GM19328 (cell line): Measurements from ENCODE around the gene LGR6.
"Not testable (repeated sequence)": the region's sequence is repeated elsewhere in the genome, so short reads cannot be mapped to it uniquely, and the experiment has no call there.

ENCODE experiments used
- ATAC-seq: cut with Tn5 transposase; IDR thresholded peaks from one replicate; pipeline ENCODE4 v1.9.1; 2021; ENCODE audit warnings: mild to moderate bottlenecking, moderate library complexity; ENCODE audit not compliant: unreplicated experiment

Gene LGR6

DNA sequence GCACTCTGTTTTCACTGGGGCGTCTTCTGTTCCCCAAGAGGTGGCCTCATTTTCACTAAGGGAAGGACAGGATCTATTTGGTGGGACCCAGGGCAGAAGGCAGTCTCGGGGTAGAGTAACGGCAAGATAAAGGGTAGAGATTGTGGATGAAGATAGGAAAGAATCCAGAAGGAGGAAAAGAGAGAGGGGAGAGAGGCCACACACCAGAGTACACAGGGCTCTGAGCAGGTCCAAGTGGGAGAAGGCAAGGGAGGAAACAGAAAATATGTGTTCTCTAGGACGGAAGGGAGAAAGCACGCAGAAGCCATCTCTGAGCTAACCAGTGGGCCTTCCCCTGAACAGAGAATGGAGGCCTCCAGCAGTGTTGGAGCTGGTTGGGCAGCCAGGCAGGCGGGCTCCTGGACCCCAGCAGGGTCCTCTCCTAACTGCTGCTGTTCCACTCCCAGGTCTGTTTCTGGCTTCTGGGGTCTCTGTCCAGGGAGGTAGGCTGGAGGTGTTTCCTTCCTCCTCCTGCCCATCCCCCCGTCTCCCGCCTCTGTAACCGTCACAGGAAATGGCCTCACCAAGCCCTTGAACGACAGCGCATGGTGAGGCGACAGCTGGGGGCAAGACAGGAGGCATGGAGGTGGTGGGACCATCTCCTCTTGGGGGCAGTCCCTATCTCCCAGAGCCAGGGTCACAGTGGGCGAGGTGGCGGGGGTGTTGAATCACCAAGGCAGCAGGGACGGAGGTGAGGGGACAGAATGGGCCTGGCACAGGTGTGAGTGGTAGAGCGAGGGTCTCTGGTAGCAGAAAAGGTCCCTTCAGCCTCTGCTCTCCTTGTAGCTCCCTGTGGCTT is 33.8 kb upstream of the LGR6 start:
- ATAC-seq = no peak

GRCh38 chr1:202160377-202160940 is 33.1 kb upstream of the LGR6 start, which contains the start of gene PTPN7:
Gene PTPN7, minus strand, starts transcription at chr1:202160602. Its CDS starts 1,200 bp downstream, at chr1:202159402.
- no peak for ATAC-seq

- ATAC-seq = no peak
Measured at GRCh38 chr1:202161151-202162046, 32.2 kb upstream of the LGR6 start.

GRCh38 chr1:202162047-202162417 is 31.6 kb upstream of the LGR6 start:
- no peak for ATAC-seq

GRCh38 chr1:202162418-202163280 is 30.9 kb upstream of the LGR6 start:
- no peak for ATAC-seq

DNA sequence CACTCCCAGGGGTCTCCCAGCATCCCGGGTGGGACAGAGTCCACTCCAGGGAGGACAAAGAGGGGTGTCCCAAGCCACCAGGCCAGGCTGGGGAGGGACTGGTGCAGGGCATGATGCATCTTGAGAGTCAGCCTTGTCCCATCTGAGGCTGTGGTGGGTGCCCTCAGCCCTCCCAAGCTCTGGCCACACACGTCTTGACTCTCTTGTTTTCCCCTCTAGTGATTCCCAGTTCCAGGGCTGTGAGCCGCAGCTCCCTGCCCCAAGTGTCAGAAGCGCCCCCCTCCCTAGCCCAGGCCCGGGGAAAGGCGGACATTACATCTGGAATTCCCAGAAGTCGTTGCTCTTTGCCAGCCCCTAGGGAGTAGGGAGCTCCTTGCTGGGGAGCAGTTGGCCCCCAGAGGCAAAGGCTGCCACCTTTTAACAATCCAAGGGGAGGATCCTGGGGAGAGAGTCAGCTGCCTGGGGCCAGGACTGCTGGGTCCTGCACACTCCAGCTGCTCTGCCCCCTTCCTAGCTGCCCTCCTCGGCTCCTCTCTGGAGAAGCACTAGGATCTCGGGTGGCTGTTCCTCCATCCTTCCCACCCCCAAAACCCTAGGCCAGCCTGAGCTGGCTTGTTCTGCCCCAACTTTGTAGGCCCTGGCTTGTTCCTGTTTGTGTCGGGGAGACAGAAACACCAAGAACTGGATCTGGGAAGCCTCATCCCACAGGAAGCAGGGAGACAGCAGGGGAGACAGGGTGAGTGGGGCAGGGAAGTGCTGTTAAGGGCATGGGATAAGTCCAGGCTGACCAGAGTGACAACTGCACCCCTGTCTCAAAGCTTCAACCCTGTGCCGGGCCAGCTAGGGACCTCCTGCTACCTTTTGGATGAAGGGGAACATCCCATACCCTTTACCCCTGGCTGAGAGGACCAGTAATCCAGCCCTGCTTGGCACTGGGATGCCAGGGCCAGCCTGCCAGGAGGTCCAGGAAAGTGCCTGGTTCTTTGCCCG is 30.0 kb upstream of the LGR6 start:
- ATAC-seq = no peak

DNA sequence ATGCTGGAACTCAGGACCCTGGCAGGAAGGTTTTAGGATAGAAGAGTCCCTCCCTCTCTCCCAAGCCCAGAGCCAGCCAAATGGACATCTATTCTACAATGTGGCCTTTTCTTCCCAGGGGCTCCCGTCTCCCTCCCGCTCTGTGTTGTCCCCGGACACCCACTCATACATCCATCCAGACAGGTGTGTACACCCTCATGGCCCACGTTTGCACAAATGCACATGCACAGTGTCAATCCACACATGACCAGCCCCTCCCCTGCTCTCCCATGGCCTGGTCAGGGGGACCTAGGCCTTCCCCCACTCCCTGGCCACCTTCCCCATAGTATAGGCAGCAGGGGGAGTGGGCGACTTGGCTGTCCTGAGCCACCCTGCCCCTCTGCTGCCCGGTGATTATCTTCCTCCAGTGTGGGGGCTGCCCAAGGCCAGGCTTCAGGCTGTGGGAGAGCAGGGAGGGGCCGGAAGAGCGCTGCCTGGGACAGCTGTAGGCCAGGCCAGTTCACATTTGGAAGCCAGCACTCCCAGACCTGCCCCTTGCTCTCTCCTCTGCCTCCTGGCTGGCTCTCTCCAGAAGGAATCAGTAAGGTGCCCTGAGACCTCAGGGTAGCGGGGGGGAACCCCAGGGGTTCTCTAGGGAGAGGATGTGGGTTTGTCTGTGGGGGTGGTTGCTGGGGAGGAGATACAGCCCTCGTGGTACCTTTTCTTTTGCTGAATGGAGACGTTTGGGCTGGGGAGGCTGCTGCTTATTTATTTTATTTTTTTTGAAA is 29.1 kb upstream of the LGR6 start:
- ATAC-seq = peak; percentile 50

DNA sequence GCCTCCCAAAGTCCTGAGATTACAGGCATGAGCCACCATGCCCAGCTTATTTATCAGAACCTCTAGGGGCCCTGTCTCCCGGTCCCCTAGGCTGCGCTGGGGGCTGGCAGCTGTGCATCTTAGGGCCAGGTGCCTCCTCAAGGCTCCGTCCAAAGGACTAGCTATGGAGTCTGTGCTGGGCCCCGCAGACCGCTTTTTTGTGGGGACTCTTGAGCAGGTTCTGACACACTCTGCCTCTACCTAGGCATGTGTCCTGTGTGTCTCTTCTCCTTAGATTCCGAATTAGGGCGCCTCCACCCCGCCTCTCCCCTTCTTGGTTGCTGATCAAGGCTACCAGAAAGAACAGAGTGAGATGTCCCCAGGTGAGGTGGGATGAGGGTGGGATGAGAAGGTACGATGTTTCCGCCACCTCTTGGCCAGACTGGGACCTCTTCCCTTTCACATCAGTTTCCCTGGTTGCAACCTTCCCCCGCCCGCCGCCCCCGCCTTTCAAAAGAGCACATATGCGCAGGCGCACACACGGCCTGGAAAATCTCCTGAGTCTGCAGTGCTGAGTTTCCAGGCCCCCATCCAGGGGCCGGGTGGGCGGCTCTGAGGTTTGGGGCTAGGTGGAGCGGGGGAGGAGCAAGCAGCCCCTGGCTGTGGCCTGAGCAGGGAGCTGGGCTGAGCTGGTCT is 28.2 kb upstream of the LGR6 start:
- no peak for ATAC-seq

GRCh38 chr1:202165942-202166843 is 27.4 kb upstream of the LGR6 start:
- no peak for ATAC-seq

DNA sequence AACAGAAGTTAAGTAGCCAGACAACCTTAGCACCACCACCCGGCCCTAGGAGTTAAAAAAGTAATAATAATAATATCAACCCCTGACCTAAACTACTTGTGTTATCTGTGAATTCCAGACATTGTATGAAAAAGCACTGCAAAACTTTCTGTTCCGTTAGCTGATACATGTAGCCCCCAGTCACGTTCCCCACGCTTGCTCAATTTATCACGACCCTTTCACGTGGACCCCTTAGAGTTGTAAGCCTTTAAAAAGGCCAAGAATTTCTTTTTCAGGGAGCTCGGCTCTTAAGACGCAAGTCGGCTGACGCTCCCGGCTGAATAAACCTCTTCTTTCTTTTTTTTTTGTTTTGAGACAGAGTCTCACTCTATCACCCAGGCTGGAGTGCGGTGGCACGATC is 26.5 kb upstream of the LGR6 start:
- ATAC-seq = not testable (repeated sequence)

GRCh38 chr1:202167708-202168415 is 25.7 kb upstream of the LGR6 start:
- no peak for ATAC-seq

DNA sequence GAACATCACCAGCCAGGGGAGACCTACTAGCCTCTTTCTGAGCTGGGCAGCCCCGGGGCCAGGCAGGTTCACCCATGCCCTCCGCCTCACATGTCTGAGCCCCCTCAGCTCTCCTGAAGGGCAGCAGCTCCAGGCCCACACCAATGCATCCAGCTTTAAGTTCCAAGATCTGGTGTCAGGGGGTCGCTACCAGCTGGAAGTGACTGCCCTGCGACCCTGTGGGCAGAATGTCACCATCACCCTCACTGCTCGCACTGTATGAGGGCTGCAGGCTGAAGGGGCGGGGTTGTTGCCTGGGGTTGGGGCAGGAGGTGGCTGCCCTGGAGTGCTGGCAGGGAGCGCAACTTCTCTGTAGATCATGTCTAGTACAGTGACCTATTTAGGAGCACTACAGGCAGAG is 24.7 kb upstream of the LGR6 start:
- ATAC-seq = no peak

DNA sequence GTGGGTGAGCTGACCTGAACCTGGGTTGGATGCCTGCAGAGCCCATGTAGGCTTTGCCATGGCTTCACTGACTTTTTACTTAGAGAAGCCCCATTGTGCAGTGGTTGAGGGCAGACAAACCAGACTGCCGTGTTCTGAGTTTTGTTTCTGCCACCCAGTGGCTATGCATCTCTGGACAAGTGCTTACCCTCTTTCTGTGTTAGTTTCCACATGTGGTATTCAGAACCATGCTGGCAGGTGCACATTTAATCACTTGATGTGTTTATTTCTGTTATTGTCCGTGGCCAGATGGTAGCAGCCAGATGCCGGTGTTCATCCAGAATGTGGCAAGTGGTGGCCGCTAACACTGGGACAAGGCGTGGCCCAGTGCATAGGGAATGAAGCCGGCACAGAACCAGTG is 22.9 kb upstream of the LGR6 start:
- ATAC-seq = no peak

- no peak for ATAC-seq
Measured at GRCh38 chr1:202171292-202172014, 22.1 kb upstream of the LGR6 start.

DNA sequence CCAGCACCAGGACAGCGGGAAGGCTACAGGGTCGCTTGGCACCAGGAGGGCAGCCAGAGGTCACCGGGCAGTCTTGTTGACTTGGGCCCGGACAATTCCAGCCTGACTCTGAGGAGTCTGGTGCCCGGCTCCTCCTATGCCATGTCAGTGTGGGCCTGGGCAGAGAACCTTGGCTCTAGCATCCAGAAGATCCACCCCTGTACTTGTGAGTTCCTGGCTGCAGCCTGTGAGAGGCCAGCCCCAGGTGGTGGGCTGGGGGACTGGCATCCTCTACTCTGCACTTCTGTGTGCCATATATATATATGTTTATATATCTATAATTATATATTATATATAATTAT is 21.6 kb upstream of the LGR6 start:
- no peak for ATAC-seq

GRCh38 chr1:202173993-202174392 is 19.6 kb upstream of the LGR6 start:
- no peak for ATAC-seq
